SW 1271 (cell line): Measurements from ENCODE around the gene SMIM29.
"Not testable (repeated sequence)": the region's sequence is repeated elsewhere in the genome, so short reads cannot be mapped to it uniquely, and the experiment has no call there.

Experiments
- DNase-seq, 2 experiments: peaks; one replicate each; lab custom pipeline; 2025; lab: John Stamatoyannopoulos, UW

The SMIM29 gene

DNA sequence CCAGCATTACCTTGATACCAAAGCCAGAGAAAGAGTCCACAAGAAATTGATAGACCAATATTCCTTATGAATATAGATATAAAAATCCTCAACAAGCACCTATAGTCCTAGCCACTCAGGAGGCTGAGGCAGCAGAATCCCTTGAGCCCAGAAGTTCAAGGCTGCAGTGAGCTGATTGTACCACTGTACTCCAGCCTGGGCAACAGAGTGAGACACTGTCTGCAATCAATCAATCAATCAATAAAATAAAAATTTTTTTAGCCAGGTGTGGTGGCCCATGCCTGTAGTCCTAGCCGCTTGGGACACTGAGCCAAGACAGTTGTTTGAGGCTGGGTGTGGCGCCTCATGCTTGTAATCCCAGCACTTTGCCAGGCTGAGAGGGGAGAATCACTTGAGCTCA lies 18.9 kb upstream of the SMIM29 start:
- DNase-seq: no peak

- not testable (repeated sequence) for DNase-seq
These were observed 14.7 kb upstream of the SMIM29 start for GRCh38 chr6:34263484-34263883.

GRCh38 chr6:34260576-34261267 lies 11.9 kb upstream of the SMIM29 start:
- no peak for DNase-seq

DNA sequence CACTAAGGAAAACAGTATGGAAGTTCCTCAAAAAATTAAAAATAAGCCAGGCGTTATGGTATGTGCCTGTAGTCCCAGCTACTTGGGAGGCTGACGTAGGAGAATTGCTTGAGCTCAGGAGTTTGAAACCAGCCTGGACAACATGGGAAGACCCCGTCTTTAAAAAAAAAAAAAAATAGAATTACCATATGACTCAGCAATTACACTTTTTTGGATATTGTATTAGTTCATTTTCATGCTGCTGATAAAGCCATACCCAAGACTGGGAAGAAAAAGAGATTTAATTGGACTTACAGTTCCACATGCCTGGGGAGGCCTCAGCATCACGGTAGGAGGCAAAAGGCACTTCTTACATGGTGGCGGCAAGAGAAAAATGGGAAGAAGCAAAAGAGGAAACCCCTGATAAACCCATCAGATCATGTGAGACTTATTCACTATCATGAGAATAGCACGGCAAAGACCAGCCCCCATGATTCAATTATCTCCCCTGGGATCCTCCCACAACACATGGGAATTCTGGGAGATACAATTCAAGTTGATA lies 10.8 kb upstream of the SMIM29 start:
- no peak for DNase-seq

DNA sequence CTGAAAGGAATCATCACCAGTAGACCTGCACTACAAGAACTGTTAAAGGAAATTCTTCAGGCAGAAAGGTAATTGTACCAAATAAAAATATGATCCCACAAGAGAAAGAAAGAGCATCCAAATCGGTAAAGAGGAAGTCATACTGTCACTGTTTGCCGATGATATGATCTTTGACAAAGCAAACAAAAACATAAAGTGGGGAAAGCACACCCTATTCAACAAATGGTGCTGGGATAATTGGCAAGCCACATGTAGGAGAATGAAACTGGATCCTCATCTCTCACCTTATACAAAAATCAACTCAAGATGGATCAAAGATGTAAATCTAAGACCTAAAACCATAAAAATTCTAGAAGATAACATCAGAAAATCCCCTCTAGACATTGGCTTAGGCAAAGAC lies 3.6 kb upstream of the SMIM29 start:
- DNase-seq: not testable (repeated sequence)

DNA sequence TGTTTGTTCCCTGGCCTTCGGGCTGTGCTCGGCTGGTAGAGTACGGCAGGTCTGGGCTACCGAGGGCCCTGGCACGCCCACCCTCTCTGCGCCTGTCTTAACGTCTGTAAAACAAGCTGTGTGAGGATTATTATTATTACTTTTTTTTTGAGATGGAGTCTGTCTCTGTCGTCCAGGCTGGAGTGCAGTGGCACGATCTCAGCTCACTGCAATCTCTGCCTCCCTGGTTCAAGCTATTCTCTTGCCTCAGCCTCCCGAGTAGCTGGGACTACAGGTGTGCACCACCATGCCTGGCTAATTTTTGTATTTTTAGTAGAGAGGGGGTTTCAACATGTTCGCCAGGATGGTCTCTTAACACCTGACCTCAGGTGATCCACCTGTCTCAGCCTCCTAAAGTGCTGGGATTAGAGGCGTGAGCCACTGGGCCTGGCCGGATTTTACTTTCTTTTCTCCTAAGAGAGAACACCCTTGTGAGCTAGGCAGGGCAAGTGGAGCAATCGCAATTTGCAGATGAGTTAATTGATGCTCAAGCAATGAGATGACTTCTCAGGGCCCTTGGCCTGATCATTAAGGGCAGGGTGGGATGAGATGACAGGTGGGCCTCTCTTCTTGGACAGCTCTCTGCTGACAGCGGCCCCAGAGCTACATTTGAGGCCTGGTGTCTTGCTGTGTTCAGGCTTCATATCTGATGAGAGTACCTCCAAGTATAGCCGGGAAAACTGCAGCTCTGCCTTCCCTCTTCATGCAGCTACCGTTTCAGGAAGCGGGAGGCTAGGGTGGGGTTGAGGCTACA lies 859 bp upstream of the SMIM29 start:
- no peak for DNase-seq

DNA sequence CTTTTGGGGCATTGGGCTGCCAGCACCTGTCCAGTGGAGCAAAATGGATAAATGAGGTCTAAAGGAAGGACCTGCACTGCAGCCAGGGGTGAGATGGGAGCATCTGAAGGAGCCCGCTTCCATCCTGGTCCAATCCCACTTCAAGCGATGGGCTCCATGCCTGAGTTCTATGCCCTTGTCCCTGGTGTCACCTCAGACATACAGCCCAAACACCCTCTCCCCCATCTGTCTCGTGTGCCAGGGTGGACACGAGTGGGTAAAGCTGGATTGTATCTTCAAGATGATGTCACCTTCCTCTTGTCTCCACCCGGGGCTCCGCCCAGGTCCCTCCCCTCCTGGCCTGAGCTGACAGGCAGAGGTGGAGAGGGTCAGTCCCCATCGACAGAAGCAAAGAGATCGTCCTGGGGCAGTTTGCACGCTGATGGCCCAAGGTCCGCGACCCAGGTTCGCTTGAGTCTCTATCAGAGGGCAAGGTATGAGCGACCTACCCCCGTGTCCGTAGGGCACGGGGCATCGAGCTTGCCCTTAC lies 544 bp downstream of the SMIM29 start:
- peak; percentile 42 to 73 for DNase-seq

DNA sequence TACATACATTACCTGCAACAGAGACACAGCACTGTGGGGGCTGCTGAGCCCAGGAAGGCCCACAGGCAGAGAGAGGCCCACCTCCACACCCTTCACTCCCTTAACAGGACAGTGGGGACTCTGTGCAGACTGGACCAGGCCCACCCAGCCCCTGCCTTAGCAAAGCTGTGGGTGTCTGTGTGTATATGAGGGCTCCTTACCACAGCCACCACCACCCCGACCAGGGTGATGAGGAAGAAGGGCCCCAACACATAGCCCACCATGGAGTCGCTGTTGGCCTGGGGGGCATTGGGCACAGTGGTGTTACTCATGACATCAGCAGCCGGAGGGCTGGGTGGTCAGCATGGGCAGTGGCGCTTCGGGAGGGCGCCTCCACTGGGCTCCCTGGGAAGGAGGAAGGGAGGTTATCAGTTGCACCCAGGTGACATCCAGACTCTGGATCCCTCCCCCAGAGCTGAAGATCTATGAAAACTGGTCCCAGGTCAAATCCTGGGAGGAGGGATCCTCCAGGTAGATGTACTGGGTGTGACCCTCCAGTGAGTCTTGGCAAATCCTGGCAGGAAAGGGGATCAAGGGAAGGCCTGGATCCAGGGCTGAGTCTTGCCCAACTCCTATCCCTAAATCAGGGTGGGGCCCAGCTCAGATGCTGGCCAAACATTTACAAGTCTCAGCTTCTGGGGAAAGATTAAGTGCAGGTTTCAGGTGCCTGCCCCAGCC lies 1.2 kb downstream of the SMIM29 start:
- DNase-seq: no peak

GRCh38 chr6:34246563-34247391 lies 2.0 kb downstream of the SMIM29 start:
- peak; percentile 61 to 76 for DNase-seq

GRCh38 chr6:34246249-34246562 lies 2.6 kb downstream of the SMIM29 start:
- DNase-seq: no peak

DNA sequence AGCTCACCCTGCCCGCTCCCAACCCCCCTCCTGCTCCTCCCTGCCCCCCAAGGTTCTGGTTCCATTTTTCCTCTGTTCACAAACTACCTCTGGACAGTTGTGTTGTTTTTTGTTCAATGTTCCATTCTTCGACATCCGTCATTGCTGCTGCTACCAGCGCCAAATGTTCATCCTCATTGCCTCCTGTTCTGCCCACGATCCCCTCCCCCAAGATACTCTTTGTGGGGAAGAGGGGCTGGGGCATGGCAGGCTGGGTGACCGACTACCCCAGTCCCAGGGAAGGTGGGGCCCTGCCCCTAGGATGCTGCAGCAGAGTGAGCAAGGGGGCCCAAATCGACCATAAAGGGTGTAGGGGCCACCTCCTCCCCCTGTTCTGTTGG lies 3.1 kb downstream of the SMIM29 start:
- DNase-seq: not testable (repeated sequence)

DNA sequence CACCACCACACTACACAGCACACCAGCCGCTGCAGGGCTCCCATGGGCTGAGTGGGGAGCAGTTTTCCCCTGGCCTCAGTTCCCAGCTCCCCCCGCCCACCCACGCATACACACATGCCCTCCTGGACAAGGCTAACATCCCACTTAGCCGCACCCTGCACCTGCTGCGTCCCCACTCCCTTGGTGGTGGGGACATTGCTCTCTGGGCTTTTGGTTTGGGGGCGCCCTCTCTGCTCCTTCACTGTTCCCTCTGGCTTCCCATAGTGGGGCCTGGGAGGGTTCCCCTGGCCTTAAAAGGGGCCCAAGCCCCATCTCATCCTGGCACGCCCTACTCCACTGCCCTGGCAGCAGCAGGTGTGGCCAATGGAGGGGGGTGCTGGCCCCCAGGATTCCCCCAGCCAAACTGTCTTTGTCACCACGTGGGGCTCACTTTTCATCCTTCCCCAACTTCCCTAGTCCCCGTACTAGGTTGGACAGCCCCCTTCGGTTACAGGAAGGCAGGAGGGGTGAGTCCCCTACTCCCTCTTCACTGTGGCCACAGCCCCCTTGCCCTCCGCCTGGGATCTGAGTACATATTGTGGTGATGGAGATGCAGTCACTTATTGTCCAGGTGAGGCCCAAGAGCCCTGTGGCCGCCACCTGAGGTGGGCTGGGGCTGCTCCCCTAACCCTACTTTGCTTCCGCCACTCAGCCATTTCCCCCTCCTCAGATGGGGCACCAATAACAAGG lies 3.6 kb downstream of the SMIM29 start:
- not testable (repeated sequence) for DNase-seq

- peak; percentile 96 for DNase-seq
These were observed 4.6 kb downstream of the SMIM29 start for GRCh38 chr6:34243901-34244884.

GRCh38 chr6:34243131-34243771 lies 5.6 kb downstream of the SMIM29 start:
- peak; percentile 66 to 80 for DNase-seq

DNA sequence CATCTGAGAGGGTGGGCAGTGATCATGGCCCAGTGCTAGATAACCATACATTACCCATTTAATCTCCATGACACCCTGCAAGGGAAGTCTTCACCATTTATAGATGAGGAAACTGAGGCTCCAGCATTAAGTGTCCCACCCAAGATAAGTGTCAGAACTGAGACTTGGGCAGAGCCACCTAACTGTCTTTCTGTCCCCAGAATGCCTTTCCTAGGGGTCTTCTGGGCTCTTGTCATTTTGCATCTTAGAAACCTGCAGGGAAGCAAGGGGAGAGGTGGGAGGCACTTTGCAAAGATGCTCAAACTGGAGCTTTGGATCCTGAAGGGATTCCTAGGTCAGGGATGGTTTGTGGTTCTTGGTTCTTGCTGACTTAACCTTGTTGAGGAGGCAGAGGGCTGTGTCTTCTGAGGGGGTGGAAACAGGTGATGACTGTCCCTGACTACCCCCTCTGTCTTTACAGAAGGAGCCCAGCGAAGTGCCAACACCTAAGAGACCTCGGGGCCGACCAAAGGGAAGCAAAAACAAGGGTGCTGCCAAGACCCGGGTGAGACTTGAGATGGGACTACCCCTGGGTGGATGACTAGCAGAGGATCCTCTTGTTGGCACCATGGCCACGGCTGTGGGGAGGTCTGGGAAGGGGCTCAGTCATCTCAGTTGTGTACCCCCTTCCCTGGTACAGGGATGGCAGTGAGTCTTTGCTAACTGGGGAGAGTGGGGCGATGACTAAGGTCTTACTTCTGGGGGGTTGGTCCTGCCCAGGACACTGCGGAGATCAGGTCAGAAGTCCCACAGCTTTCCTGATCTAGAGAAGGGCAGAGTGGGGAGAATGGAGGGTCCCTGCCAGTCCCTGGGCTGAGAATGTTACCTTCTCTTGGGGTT lies 6.3 kb downstream of the SMIM29 start:
- DNase-seq: no peak

- DNase-seq: no peak
These were observed 7.2 kb downstream of the SMIM29 start for GRCh38 chr6:34241351-34242215.
